SU-DHL-6 (cell line): ENCODE data around the gene RPS16.

Experiments used
- H2AFZ ChIP-seq: fragments of 200-600 bp; sonication (generic); 2 replicates; pipeline ENCODE4 v1.6.1; 2014; ENCODE audit warnings: low read depth, mild to moderate bottlenecking, moderate library complexity, mixed read lengths, antibody characterized with exemption, low read length; ENCODE audit not compliant: severe bottlenecking
- H3F3A ChIP-seq: fragments of 200-600 bp; shearing (Covaris generic); 2 replicates; pipeline ENCODE4 v1.6.0; 2016; ENCODE audit warnings: antibody characterized with exemption, mild to moderate bottlenecking; ENCODE audit not compliant: insufficient read depth
- H3K27ac ChIP-seq: fragments of 200-600 bp; sonication (generic); 2 replicates; pipeline ENCODE4 v1.5.1; 2016; ENCODE audit warnings: low read depth, mild to moderate bottlenecking, low read length, moderate library complexity, mixed read lengths
- H3K27me3 ChIP-seq: fragments of 200-600 bp; sonication (generic), shearing (Covaris generic); 2 replicates; pipeline ENCODE4 v1.6.0; 2014; ENCODE audit warnings: mild to moderate bottlenecking, low read length
- H3K36me3 ChIP-seq: fragments of 200-600 bp; sonication (generic); 2 replicates; pipeline ENCODE4 v1.6.1; 2014; ENCODE audit warnings: mild to moderate bottlenecking, low read length, mixed read lengths
- H3K4me2 ChIP-seq: fragments of 300-600, 200-600 bp; shearing (Covaris generic), sonication (generic); 2 replicates; pipeline ENCODE4 v1.6.0; 2014; ENCODE audit warnings: low read length, low read depth, mild to moderate bottlenecking; ENCODE audit not compliant: poor library complexity, severe bottlenecking
- H3K4me3 ChIP-seq: fragments of 200-600 bp; sonication (generic); 2 replicates; pipeline ENCODE4 v1.5.1; 2014; ENCODE audit warnings: antibody characterized with exemption, low read length, mild to moderate bottlenecking, mixed read lengths; ENCODE audit not compliant: insufficient read depth, poor library complexity, severe bottlenecking
- H3K79me2 ChIP-seq: fragments of 200-600 bp; sonication (generic); 2 replicates; pipeline ENCODE4 v1.6.1; 2014; ENCODE audit warnings: mild to moderate bottlenecking, low read length, moderate library complexity; ENCODE audit not compliant: insufficient read depth
- H3K9ac ChIP-seq: fragments of 200-600 bp; sonication (generic); 2 replicates; pipeline ENCODE4 v1.7.0; 2014; ENCODE audit warnings: mild to moderate bottlenecking, low read length
- H3K9me2 ChIP-seq: fragments of 200-600 bp; sonication (generic); replicated peaks from 2 replicates; pipeline ENCODE4 v1.6.1; 2014; ENCODE audit warnings: low read length; ENCODE audit not compliant: insufficient read depth
- H3K9me3 ChIP-seq: fragments of 200-600 bp; sonication (generic); 2 replicates; pipeline ENCODE4 v1.6.1; 2014; ENCODE audit warnings: low read length, mixed read lengths; ENCODE audit not compliant: insufficient read depth
- H4K20me1 ChIP-seq: fragments of 200-600 bp; sonication (generic); 2 replicates; pipeline ENCODE4 v1.6.1; 2014; ENCODE audit warnings: low read depth, mild to moderate bottlenecking, antibody characterized with exemption, low read length, moderate library complexity, mixed read lengths
- CTCF ChIP-seq: fragments of 200-600 bp; sonication (generic); IDR thresholded peaks from one replicate; pipeline ENCODE4 v1.5.1; 2017; ENCODE audit warnings: antibody characterized with exemption, mild to moderate bottlenecking, low read length, moderate library complexity; ENCODE audit not compliant: insufficient read depth, poor library complexity, severe bottlenecking
- EZH2phosphoT487 ChIP-seq: fragments of 200-600 bp; sonication (generic), shearing (Covaris generic); conservative IDR thresholded peaks from 2 replicates; pipeline ENCODE4 v1.6.1; 2018; ENCODE audit warnings: mild to moderate bottlenecking, antibody characterized with exemption, low read length, moderate library complexity, mixed read lengths

RPS16 gene

GRCh38 chr19:39430675-39431593, 4.8 kb downstream of the RPS16 start:
- Histone ChIP-seq H3F3A (peaks cover 55% of the 10 kb centered on the region), H3K9me3 (no peaks in the 10 kb centered on the region), H3K4me3 (no peak overlapping the region), H3K27me3 (no peaks in the 10 kb centered on the region), H3K9ac (no peak overlapping the region), H4K20me1 (peaks cover 16% of the 10 kb centered on the region), H3K9me2 (no peaks in the 10 kb centered on the region), H2AFZ (no peak overlapping the region), H3K4me2 (no peak overlapping the region), H3K27ac (0 out of 2 replicates have a peak overlapping the region, but pooled peaks have one; percentile 26), H3K36me3 (peaks cover 25% of the 10 kb centered on the region), H3K79me2 (peaks cover 26% of the 10 kb centered on the region)
- TF ChIP-seq EZH2phosphoT487 (no peak), CTCF (no peak)

GRCh38 chr19:39428283-39429112, 7.3 kb downstream of the RPS16 start:
- H3K79me2 ChIP-seq, result peaks cover 4% of the 10 kb centered on the region
- peaks cover 3% of the 10 kb centered on the region; the same call in 1 of the 2 replicates for H4K20me1 ChIP-seq
- H3K4me2 ChIP-seq, result no peak overlapping the region
- H3K27me3 ChIP-seq, result no peaks in the 10 kb centered on the region
- no peak overlapping the region for H3K4me3 ChIP-seq
- H3K9me3 ChIP-seq, result no peaks in the 10 kb centered on the region
- no peak overlapping the region for H3K27ac ChIP-seq
- H3K9me2 ChIP-seq, result no peaks in the 10 kb centered on the region
- H3K36me3 ChIP-seq, result peaks cover 12% of the 10 kb centered on the region
- H2AFZ ChIP-seq, result no peak overlapping the region
- H3F3A ChIP-seq, result peaks cover 43% of the 10 kb centered on the region
- TF ChIP-seq CTCF, result no peak
- no peak for TF ChIP-seq EZH2phosphoT487
- H3K9ac ChIP-seq, result no peak overlapping the region

- Histone ChIP-seq H3K4me2 (no peak overlapping the region), H3K9me3 (no peaks in the 10 kb centered on the region), H2AFZ (no peak overlapping the region), H4K20me1 (no peaks in the 10 kb centered on the region; the same call in 1 of the 2 replicates), H3K27ac (no peak overlapping the region), H3F3A (peaks cover 35% of the 10 kb centered on the region), H3K4me3 (no peak overlapping the region), H3K27me3 (no peaks in the 10 kb centered on the region), H3K79me2 (no peaks in the 10 kb centered on the region), H3K36me3 (peaks cover 4% of the 10 kb centered on the region; the same call in 1 of the 2 replicates), H3K9me2 (no peaks in the 10 kb centered on the region), H3K9ac (no peak overlapping the region)
- TF ChIP-seq CTCF (no peak), EZH2phosphoT487 (no peak)
Observed at GRCh38 chr19:39427707-39428106, 8.0 kb downstream of the RPS16 start.
